IMR-90 (cell line): ENCODE data around the gene C11orf68. TPM values are rescaled to one million over a fixed set of nuclear protein-coding genes. Genes with fewer than 3 reads are reported as not detected.
"Not testable (repeated sequence)": the region's sequence is repeated elsewhere in the genome, so short reads cannot be mapped to it uniquely, and the experiment has no call there.

Experiments
- ATAC-seq: fragments of 200-7000 bp; cut with Tn5 transposase; 2 replicates; pipeline ENCODE4 v1.9.1; 2020; ENCODE audit warnings: low read depth, mild to moderate bottlenecking, moderate library complexity
- BruUV-seq: library from RNA; stranded (reverse); fragments of 400-500 nt; replicated peaks from 2 replicates; lab custom pipeline; 2021; lab: Mats Ljungman, UMichigan
- CTCF ChIA-PET: fragments of 300-600 bp; formaldehyde crosslinking; extraction: SDS; loops from one replicate; lab custom pipeline; 2021; ENCODE audit warnings: antibody characterized with exemption; lab: Yijun Ruan, JAX
- POLR2A ChIA-PET: fragments of 300-600 bp; sonication (Branson Sonifier 250); formaldehyde crosslinking; loops from one replicate; lab custom pipeline; 2022; ENCODE audit warnings: antibody characterized with exemption; ENCODE audit not compliant: unreplicated experiment; lab: Charles Lee
- DNase-seq: peaks from one replicate; pipeline ENCODE4 v3.0.0; 2013
- H2AFZ ChIP-seq: replicated peaks from 2 replicates; pipeline ENCODE3; 2013; ENCODE audit warnings: low read length, mild to moderate bottlenecking; ENCODE audit not compliant: poor library complexity
- H2AK5ac ChIP-seq: 2 replicates; pipeline ENCODE4 v1.6.1; 2013; ENCODE audit warnings: low read depth, low read length, inconsistent platforms
- H2AK9ac ChIP-seq: replicated peaks from 2 replicates; pipeline ENCODE3; 2013; ENCODE audit warnings: mild to moderate bottlenecking, low read depth, low read length, moderate library complexity; ENCODE audit not compliant: poor library complexity
- H2BK120ac ChIP-seq: 2 replicates; pipeline ENCODE4 v1.6.1; 2013; ENCODE audit warnings: low read depth, low read length, inconsistent platforms
- H2BK15ac ChIP-seq: 3 replicates; pipeline ENCODE4 v1.6.1; 2013; ENCODE audit warnings: low read depth, low read length, inconsistent platforms
- H2BK20ac ChIP-seq: 2 replicates; pipeline ENCODE4 v1.6.1; 2013; ENCODE audit warnings: low read depth, mild to moderate bottlenecking, inconsistent platforms, low read length, moderate library complexity
- H2BK5ac ChIP-seq: 2 replicates; pipeline ENCODE4 v1.6.1; 2013; ENCODE audit warnings: mild to moderate bottlenecking, low read depth, low read length, inconsistent platforms; ENCODE audit not compliant: poor library complexity, severe bottlenecking
- H3K14ac ChIP-seq: replicated peaks from 2 replicates; pipeline ENCODE4 v1.6.1; 2013; ENCODE audit warnings: low read depth, low read length, inconsistent platforms
- H3K18ac ChIP-seq: 2 replicates; pipeline ENCODE4 v1.6.1; 2013; ENCODE audit warnings: low read depth, low read length, control low read depth
- H3K23ac ChIP-seq: 2 replicates; pipeline ENCODE4 v1.6.1; 2013; ENCODE audit warnings: low read depth, low read length, inconsistent platforms
- H3K27ac ChIP-seq: 2 replicates; pipeline ENCODE4 v1.5.1; 2013; ENCODE audit warnings: mild to moderate bottlenecking, control low read depth, low read length; ENCODE audit not compliant: insufficient read depth
- H3K27me3 ChIP-seq: 2 replicates; pipeline ENCODE4 v1.6.1; 2013; ENCODE audit warnings: low read length; ENCODE audit not compliant: control insufficient read depth, insufficient read depth
- H3K36me3 ChIP-seq: 2 replicates; pipeline ENCODE4 v1.6.1; 2013; ENCODE audit warnings: low read length, mixed read lengths; ENCODE audit not compliant: control insufficient read depth, insufficient read depth
- H3K4ac ChIP-seq: 2 replicates; pipeline ENCODE4 v1.6.1; 2013; ENCODE audit warnings: low read depth, low read length, inconsistent platforms
- H3K4me1 ChIP-seq: 2 replicates; pipeline ENCODE4 v1.6.1; 2013; ENCODE audit warnings: low read length, mixed read lengths; ENCODE audit not compliant: control insufficient read depth, insufficient read depth
- H3K4me2 ChIP-seq: 2 replicates; pipeline ENCODE4 v1.6.1; 2013; ENCODE audit warnings: low read depth, mild to moderate bottlenecking, control low read depth, low read length, moderate library complexity
- H3K4me3 ChIP-seq: 2 replicates; pipeline ENCODE4 v1.5.1; 2013; ENCODE audit warnings: low read depth, mild to moderate bottlenecking, control low read depth, low read length, moderate library complexity; ENCODE audit not compliant: insufficient read depth
- H3K56ac ChIP-seq: 2 replicates; pipeline ENCODE4 v1.6.1; 2013; ENCODE audit warnings: low read length, inconsistent platforms; ENCODE audit not compliant: insufficient read depth; ENCODE audit errors: extremely low read depth
- H3K79me1 ChIP-seq, 2 experiments: 2 replicates each; pipeline ENCODE4 v1.6.1; 2013; ENCODE audit warnings: low read length in 2 of 2, inconsistent platforms in 1 of 2, low read depth in 1 of 2
- H3K9ac ChIP-seq: 2 replicates; pipeline ENCODE4 v1.6.1; 2013; ENCODE audit warnings: low read depth, low read length, control low read depth
- H3K9me1 ChIP-seq: 2 replicates; pipeline ENCODE4 v1.6.1; 2013; ENCODE audit warnings: low read length, inconsistent platforms; ENCODE audit not compliant: insufficient read depth
- H3K9me3 ChIP-seq: 2 replicates; pipeline ENCODE4 v1.6.1; 2013; ENCODE audit warnings: low read length; ENCODE audit not compliant: control insufficient read depth, insufficient read depth
- H4K20me1 ChIP-seq: 2 replicates; pipeline ENCODE4 v1.6.1; 2013; ENCODE audit warnings: low read length, inconsistent platforms; ENCODE audit not compliant: insufficient read depth
- H4K5ac ChIP-seq: 2 replicates; pipeline ENCODE4 v1.6.1; 2013; ENCODE audit warnings: mild to moderate bottlenecking, low read depth, low read length, control low read depth
- H4K8ac ChIP-seq, 2 experiments: 2 replicates each; pipeline ENCODE4 v1.6.1; 2013; ENCODE audit warnings: low read depth in 2 of 2, low read length in 2 of 2, control low read depth in 1 of 2, inconsistent platforms in 1 of 2
- H4K91ac ChIP-seq: 2 replicates; pipeline ENCODE4 v1.6.1; 2013; ENCODE audit warnings: low read depth, low read length, inconsistent platforms; ENCODE audit not compliant: insufficient read depth
- WGBS, 2 experiments: methylation state at CpG; one replicate each; pipeline versions ENCODE4 v1.1.5 to v1.1.7; 2013; ENCODE audit warnings: missing lambda C conversion rate in 2 of 2; ENCODE audit not compliant: insufficient read length in 1 of 2; ENCODE audit errors: extremely low coverage in 2 of 2; 5-methylcytosine and 5-hydroxymethylcytosine counted together
- dilution Hi-C: fragments of 300-500 bp; cut with HindIII; formaldehyde crosslinking; loops from one replicate; pipeline ENCODE4 v1.14.3; 2018; ENCODE audit warnings: low sequenced_read_pairs; ENCODE audit not compliant: unreplicated experiment
- in situ Hi-C: fragments of 300-500 bp; cut with MboI; formaldehyde crosslinking; loops from 3 replicates; pipeline ENCODE4 v1.14.3; 2019; ENCODE audit warnings: low sequenced_read_pairs, inconsistent platforms, mixed read lengths
- intact Hi-C: fragments of 100-400 bp; cut with micrococcal nuclease; formaldehyde crosslinking; loops from 2 replicates; pipeline ENCODE4 v1.10.0; 2022
- polyA plus RNA-seq, 3 experiments: library from polyadenylated mRNA; depleted of rRNA; stranded (reverse); fragments of >200 nt; gene quantifications; 2 replicates each; pipeline ENCODE4 v1.2.3, GENCODE V29; 2012; ENCODE audit warnings: low replicate concordance in 1 of 3
- total RNA-seq: library from RNA; depleted of rRNA; stranded (reverse); fragments of >200 nt; gene quantifications from 2 replicates; pipeline ENCODE4 v1.2.3, GENCODE V29; 2012

C11orf68 gene
- total and polyA plus RNA-seq, 2 of the 4 experiments (the other 2 are of a cell fraction), result 20.3 to 104 TPM

DNA sequence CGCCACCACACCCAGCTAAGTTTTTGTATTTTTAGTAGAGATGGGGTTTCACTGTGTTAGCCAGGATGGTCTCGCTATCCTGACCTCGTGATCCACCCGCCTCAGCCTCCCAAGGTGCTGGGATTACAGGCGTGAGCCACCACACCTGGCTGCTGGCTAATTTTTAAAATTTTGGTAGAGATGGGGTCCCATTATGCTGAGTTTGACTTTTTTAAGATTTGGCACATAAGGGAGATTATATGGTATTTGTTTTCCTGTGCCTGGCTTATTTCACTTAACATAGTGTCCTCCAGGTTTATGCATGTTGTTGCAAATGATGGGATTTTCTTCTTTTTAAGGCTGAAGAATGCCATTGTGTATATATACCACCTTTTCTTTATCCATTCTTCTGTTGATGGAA, 31.8 kb upstream of the C11orf68 start:
- POLR2A ChIA-PET, result not testable (repeated sequence)

More for the DNA sequence above, 31.8 kb upstream of the C11orf68 start:
- H4K5ac ChIP-seq, H3K23ac ChIP-seq, H2BK15ac ChIP-seq, H2BK5ac ChIP-seq, in situ Hi-C loops, H3K36me3 ChIP-seq, H3K18ac ChIP-seq, DNase-seq, H4K91ac ChIP-seq, H3K9me1 ChIP-seq, H2BK20ac ChIP-seq, H2BK120ac ChIP-seq, H3K4me2 ChIP-seq, H4K8ac ChIP-seq, H3K27ac ChIP-seq, H2AK5ac ChIP-seq, ATAC-seq, H3K79me1 ChIP-seq, H2AFZ ChIP-seq, H3K9me3 ChIP-seq, H3K4ac ChIP-seq, H3K56ac ChIP-seq, H3K9ac ChIP-seq, H3K14ac ChIP-seq, CTCF ChIA-PET, H4K20me1 ChIP-seq, H2AK9ac ChIP-seq, H3K27me3 ChIP-seq, H3K4me1 ChIP-seq, BruUV-seq, H3K4me3 ChIP-seq, dilution Hi-C loops, intact Hi-C loops: not testable (repeated sequence)
- WGBS, 2 experiments, result no CpG with 5 or more reads among the region's 5 CpGs
